ENCODE measurements around the gene TTC22.

Gene TTC22

DNA sequence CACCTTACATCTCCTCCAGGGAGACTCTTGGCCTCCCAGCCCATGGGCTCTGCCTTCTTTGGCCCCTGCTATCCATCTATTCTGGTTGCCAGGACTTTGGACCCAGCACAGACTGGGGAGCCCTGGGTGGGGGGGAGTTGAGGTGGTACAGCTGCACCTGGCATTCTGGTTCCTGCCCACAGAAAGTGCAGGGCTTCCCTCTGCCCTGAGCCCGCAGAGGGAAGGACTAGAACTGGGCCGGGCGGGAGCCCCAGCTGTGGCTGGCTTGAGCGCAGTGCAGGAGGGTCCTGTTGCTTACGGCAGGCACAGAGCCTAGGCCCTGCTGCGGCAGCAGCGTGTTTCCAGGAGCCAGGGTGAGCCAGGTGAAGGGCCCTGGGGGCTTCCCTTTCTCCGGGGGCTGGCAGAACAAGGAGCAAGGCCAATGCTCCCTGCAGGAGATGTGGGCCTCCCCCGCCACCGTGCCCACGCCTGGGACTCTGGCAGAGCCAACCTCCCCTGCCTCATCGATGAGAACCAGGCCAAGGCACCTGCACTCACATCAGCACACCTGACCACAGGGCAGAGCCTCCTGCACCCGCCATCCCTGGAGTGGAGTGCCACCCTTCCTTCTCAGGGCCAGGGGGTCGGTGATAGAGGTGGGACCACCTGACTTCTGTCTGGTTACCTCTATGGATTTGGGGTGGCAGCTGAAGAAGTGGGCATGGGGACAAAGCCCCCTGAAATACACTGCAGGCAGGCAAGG lies 52.9 kb downstream of the TTC22 start:
- no peaks in the 10 kb centered on the region for H3K9me3 ChIP-seq (ENCODE audit: severe bottlenecking)
- H3K4me1 ChIP-seq (ENCODE audit: insufficient read depth, poor library complexity, severe bottlenecking), result no peaks in the 10 kb centered on the region
- no peak overlapping the region for H3K27ac ChIP-seq (ENCODE audit: poor library complexity, severe bottlenecking)
- DNase-seq (ENCODE audit: low spot score) (no peak), ATAC-seq (ENCODE audit: low read depth) (no peak)
- H3K36me3 ChIP-seq (ENCODE audit: low read depth), result no peaks in the 10 kb centered on the region
- TF ChIP-seq, protein P1, sequence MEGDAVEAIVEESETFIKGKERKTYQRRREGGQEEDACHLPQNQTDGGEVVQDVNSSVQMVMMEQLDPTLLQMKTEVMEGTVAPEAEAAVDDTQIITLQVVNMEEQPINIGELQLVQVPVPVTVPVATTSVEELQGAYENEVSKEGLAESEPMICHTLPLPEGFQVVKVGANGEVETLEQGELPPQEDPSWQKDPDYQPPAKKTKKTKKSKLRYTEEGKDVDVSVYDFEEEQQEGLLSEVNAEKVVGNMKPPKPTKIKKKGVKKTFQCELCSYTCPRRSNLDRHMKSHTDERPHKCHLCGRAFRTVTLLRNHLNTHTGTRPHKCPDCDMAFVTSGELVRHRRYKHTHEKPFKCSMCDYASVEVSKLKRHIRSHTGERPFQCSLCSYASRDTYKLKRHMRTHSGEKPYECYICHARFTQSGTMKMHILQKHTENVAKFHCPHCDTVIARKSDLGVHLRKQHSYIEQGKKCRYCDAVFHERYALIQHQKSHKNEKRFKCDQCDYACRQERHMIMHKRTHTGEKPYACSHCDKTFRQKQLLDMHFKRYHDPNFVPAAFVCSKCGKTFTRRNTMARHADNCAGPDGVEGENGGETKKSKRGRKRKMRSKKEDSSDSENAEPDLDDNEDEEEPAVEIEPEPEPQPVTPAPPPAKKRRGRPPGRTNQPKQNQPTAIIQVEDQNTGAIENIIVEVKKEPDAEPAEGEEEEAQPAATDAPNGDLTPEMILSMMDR (IDR thresholded peaks at IDR 0.05; ENCODE audit: poor library complexity, severe bottlenecking), result no peak
- H3K27me3 ChIP-seq (ENCODE audit: insufficient read depth, poor library complexity, severe bottlenecking), result no peaks in the 10 kb centered on the region
- H3K4me3 ChIP-seq (ENCODE audit: severe bottlenecking), result no peak overlapping the region

DNA sequence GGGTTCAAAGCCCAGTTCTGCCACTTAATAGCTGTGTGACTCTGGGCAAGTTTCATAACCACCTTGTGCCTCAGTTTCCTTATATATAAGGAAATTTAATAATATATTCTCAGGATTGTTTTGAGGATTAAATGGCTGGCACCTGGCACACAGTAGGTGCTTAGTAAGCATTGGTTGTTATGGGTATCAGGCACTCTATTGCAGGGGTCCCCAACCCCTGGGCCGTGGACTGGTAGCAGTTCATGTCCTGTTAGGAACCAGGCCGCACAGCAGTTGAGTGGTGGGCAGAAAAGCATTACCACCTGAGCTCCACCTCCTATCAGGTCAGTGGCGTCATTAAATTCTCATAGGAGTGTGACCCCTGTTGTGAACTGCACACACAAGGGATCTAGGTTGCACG lies 55.3 kb downstream of the TTC22 start:
- Histone ChIP-seq H3K9me3 (ENCODE audit: severe bottlenecking) (no peaks in the 10 kb centered on the region), H3K27ac (ENCODE audit: poor library complexity, severe bottlenecking) (no peak overlapping the region), H3K36me3 (ENCODE audit: low read depth) (peaks cover 13% of the 10 kb centered on the region), H3K4me3 (ENCODE audit: severe bottlenecking) (no peak overlapping the region), H3K27me3 (ENCODE audit: insufficient read depth, poor library complexity, severe bottlenecking) (no peaks in the 10 kb centered on the region), H3K4me1 (ENCODE audit: insufficient read depth, poor library complexity, severe bottlenecking) (no peaks in the 10 kb centered on the region)
- no peak for DNase-seq (ENCODE audit: low spot score)
- ATAC-seq (ENCODE audit: low read depth), result no peak
- TF ChIP-seq, protein P1 (IDR thresholded peaks at IDR 0.05; ENCODE audit: poor library complexity, severe bottlenecking), result no peak

DNA sequence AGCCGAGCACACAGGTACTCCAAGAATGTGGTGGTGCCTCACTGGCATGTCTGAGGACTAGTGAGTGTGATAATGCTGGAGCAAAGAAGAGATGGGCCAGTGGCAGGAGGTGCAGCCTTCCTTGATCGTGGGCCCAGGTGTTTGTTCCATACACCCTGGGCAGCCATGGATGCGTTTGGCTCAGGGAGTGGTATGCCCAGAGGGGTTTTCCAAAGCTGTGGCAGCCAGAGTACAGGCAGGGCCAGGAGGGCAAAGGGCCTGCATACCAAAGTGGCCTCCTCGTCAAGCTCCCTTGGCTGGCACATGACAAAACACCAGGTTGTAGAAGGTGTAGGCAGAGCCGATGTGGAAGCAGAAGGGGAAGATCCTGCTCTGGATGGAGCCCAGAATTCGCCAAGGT lies 55.8 kb downstream of the TTC22 start:
- Histone ChIP-seq H3K27me3 (ENCODE audit: insufficient read depth, poor library complexity, severe bottlenecking) (no peaks in the 10 kb centered on the region), H3K27ac (ENCODE audit: poor library complexity, severe bottlenecking) (no peak overlapping the region), H3K4me1 (ENCODE audit: insufficient read depth, poor library complexity, severe bottlenecking) (no peaks in the 10 kb centered on the region), H3K4me3 (ENCODE audit: severe bottlenecking) (no peak overlapping the region), H3K36me3 (ENCODE audit: low read depth) (peaks cover 18% of the 10 kb centered on the region), H3K9me3 (ENCODE audit: severe bottlenecking) (no peaks in the 10 kb centered on the region)
- ATAC-seq (ENCODE audit: low read depth) (peak; percentile 16; the same call in 1 of the 3 replicates), DNase-seq (ENCODE audit: low spot score) (no peak)
- TF ChIP-seq, protein P1 (IDR thresholded peaks at IDR 0.05; ENCODE audit: poor library complexity, severe bottlenecking), result no peak

DNA sequence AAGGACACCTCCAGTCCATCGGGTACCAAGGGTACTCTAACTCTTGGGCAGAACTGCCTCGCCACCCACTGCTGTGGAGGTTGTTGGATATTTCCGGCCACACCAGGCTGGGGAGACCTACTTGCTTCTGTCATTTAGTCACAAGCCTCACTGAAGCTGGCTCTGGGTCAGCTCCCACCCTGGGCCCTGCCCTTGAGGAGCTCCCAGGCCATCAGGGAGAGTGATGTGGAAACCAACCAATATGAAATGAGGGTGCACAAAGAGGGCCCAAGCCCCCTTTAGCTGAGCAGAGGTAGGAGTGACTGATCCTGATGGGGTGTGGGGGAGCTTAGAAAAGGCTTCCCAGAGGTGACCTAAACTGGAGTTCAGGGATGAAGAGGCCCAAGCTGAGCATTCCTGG lies 56.4 kb downstream of the TTC22 start:
- Histone ChIP-seq H3K27me3 (ENCODE audit: insufficient read depth, poor library complexity, severe bottlenecking) (no peaks in the 10 kb centered on the region), H3K36me3 (ENCODE audit: low read depth) (peaks cover 24% of the 10 kb centered on the region), H3K4me3 (ENCODE audit: severe bottlenecking) (no peak overlapping the region), H3K9me3 (ENCODE audit: severe bottlenecking) (no peaks in the 10 kb centered on the region), H3K4me1 (ENCODE audit: insufficient read depth, poor library complexity, severe bottlenecking) (no peaks in the 10 kb centered on the region), H3K27ac (ENCODE audit: poor library complexity, severe bottlenecking) (no peak overlapping the region)
- ATAC-seq (ENCODE audit: low read depth), result no peak
- TF ChIP-seq, protein P1 (IDR thresholded peaks at IDR 0.05; ENCODE audit: poor library complexity, severe bottlenecking), result no peak
- DNase-seq (ENCODE audit: low spot score), result no peak
